ENCODE data around the gene CD8B2.

DNA sequence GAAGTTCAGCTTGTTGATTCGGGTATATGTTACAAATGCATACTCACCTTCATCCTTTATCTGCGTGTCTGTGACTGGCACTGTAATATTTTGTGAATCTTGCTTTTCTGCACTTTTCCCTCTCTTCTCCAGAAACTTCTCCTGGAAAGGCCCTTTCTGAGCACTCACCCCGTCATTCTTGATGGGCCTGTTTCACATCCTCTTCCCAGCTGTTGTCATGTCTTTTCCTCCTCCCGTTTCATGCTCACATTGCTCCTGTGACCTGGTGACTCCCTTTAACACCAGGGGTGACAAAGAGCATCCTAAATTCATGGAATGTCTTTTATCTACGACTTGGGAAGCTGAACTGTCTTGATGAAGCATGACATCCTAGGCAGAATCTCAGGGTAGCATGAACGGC lies 65.8 kb downstream of the CD8B2 start:
- TF ChIP-seq CTCF (conservative IDR thresholded peaks at IDR 0.05; ENCODE audit: low read depth in 2 of 2), result no peak
- no peak for TF ChIP-seq EZH2phosphoT487 (IDR thresholded peaks at IDR 0.05; ENCODE audit: unreplicated experiment)
- no peak for TF ChIP-seq POLR2AphosphoS5 (IDR thresholded peaks at IDR 0.05; ENCODE audit: low read depth)
- TF ChIP-seq EZH2 (IDR thresholded peaks at IDR 0.05; ENCODE audit: low read depth, unreplicated experiment), result no peak
- TF ChIP-seq REST (IDR thresholded peaks at IDR 0.05; ENCODE audit: unreplicated experiment), result no peak
- TF ChIP-seq, protein P1, sequence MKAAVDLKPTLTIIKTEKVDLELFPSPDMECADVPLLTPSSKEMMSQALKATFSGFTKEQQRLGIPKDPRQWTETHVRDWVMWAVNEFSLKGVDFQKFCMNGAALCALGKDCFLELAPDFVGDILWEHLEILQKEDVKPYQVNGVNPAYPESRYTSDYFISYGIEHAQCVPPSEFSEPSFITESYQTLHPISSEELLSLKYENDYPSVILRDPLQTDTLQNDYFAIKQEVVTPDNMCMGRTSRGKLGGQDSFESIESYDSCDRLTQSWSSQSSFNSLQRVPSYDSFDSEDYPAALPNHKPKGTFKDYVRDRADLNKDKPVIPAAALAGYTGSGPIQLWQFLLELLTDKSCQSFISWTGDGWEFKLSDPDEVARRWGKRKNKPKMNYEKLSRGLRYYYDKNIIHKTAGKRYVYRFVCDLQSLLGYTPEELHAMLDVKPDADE (IDR thresholded peaks at IDR 0.05), result no peak
- TF ChIP-seq CREB1 (CRISPR knock-in tag; IDR thresholded peaks at IDR 0.05; ENCODE audit: low read depth), result no peak
- no peak for TF ChIP-seq ZNF114 (CRISPR knock-in tag; IDR thresholded peaks at IDR 0.05)
- TF ChIP-seq ZNF462 (CRISPR knock-in tag; IDR thresholded peaks at IDR 0.05), result no peak
- no peak for TF ChIP-seq NANOG (IDR thresholded peaks at IDR 0.05; ENCODE audit: borderline replicate concordance)
- TF ChIP-seq JUNB (IDR thresholded peaks at IDR 0.05; ENCODE audit: unreplicated experiment), result no peak
- TF ChIP-seq STAT1 (IDR thresholded peaks at IDR 0.05; ENCODE audit: unreplicated experiment), result no peak

All from GM23338 (cell line).